Vagina (tissue), 2 donors: ENCODE data around the gene DNMT3A.

Experiments used
- POLR2A ChIP-seq, 2 donors: fragments of 450-650 bp; IDR thresholded peaks; one replicate each; pipeline ENCODE4 v1.6.1; 2017; ENCODE audit warnings: antibody characterized with exemption in 2 of 2, mild to moderate bottlenecking in 2 of 2, moderate library complexity in 2 of 2
- TF ChIP-seq, protein P1 (sequence below), 3 experiments: fragments of 450-650 bp in 2 of 3; fragments of 200-600 bp in 1 of 3; sonication (generic) in 1 of 3; IDR thresholded peaks; one replicate each; pipeline ENCODE4 v1.5.1; 2017 to 2019; ENCODE audit warnings: antibody characterized with exemption in 3 of 3, mild to moderate bottlenecking in 2 of 3, moderate library complexity in 2 of 3

DNA sequence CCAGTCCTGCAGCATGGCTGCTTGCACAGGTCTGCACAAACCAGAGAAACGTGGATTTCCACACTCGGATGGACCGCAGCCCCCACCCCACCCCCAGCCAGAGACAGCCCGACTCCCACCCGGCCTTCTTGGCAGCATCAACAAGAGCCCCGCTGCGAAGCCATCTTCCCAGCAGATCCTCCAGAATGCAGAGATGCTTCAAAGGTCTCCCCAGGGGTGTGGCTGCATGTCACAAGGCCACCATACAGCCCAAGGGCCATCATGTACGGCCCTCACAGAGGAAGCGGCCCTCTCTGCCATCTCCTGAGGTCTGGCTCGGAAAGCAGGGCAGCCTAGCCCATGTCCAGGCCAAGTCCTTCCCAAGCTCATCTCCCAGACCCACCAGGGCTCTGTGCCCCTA lies 11.5 kb downstream of the DNMT3A start:
- no peak for TF ChIP-seq POLR2A (IDR thresholded peaks at IDR 0.05)
- TF ChIP-seq, protein P1, sequence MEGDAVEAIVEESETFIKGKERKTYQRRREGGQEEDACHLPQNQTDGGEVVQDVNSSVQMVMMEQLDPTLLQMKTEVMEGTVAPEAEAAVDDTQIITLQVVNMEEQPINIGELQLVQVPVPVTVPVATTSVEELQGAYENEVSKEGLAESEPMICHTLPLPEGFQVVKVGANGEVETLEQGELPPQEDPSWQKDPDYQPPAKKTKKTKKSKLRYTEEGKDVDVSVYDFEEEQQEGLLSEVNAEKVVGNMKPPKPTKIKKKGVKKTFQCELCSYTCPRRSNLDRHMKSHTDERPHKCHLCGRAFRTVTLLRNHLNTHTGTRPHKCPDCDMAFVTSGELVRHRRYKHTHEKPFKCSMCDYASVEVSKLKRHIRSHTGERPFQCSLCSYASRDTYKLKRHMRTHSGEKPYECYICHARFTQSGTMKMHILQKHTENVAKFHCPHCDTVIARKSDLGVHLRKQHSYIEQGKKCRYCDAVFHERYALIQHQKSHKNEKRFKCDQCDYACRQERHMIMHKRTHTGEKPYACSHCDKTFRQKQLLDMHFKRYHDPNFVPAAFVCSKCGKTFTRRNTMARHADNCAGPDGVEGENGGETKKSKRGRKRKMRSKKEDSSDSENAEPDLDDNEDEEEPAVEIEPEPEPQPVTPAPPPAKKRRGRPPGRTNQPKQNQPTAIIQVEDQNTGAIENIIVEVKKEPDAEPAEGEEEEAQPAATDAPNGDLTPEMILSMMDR (IDR thresholded peaks at IDR 0.05): no peak
